Endometrial microvascular endothelial cells (primary cell): ENCODE data around the gene LRRC58. TPM values are rescaled to one million over a fixed set of nuclear protein-coding genes. Genes with fewer than 3 reads are reported as not detected.
"Not testable (repeated sequence)": the region's sequence is repeated elsewhere in the genome, so short reads cannot be mapped to it uniquely, and the experiment has no call there.

Experiments
- in situ Hi-C: cut with HindIII; loops from 2 replicates; pipeline ENCODE4 v1.10.0; 2017; ENCODE audit warnings: low sequenced_read_pairs, low pct_unique_long_range_greater_than_20kb; ENCODE audit errors: inconsistent ontology term
- total RNA-seq: library from RNA; depleted of rRNA; stranded (reverse); fragments of >200 nt; gene quantifications from one replicate; pipeline ENCODE4 v1.2.3, GENCODE V29; 2015; ENCODE audit errors: inconsistent ontology term

LRRC58 gene
- total RNA-seq, result 26.1 TPM

DNA sequence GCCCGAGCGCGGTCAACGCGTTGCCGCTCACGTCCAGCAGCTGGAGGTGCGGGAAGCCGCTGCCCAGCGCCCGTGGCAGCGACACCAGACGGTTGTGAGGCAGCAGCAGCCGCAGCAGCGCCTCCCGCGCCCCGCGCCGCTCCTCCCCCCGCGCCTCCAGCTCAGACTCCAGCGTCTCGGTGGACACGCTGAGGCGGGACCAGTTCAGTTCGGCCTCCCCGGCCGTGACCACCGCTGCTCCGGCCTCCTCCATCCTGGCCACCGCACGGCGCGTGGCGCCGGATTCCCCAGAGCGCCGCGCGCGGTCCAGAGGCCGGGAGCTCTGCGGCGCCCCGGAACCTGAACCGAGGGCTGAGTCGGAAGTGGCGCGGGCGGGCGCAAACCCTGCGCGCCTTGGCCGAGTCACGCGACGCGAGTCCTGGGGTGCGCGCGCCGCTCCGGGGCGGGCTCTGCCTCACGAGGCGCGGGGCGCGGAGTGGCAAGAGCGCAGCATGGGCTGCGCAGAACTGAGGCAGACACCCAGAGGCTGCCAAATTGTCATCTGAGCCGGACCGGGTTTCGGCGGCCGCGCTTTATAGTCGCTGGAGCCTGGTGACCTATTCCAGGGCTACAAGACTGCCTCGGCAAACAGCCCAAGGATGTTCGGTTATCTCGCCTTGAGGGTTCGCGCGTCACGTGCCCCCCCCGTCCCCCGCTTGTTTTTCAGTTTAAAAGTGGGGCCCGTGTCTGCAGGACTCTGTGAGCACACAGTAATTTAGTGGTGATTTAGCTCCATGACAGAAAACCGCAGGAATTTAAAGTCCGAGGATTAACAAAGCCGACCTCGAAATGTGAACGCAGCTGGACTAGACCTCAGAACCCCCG, at the start of gene LRRC58:
Gene LRRC58, minus strand, starts transcription at position 364 of the 864 bp plus-strand sequence. Its CDS starts 111 bp downstream, at position 253.
- in situ Hi-C loops, result no loop called here

DNA sequence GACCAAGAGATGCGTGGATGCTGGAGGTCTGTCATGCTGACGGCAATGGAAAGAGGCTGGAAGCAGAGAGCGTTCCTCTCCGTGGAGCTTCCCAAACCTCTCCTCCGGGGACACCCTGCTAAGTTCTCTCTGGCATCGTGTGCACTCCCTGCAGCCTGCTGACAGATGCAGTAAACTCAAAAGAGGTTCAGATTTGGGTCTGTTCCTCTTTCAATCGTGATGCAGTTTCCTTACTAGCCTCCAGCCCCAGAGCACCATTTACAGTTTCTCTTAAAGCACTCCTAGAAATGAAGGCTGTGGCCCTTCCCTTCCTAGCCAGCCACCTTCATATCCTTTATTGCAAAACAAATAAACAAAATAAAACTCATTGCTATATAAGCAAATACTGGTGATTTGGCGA, 47.3 kb upstream of the LRRC58 start:
- in situ Hi-C loops, result no loop called here

DNA sequence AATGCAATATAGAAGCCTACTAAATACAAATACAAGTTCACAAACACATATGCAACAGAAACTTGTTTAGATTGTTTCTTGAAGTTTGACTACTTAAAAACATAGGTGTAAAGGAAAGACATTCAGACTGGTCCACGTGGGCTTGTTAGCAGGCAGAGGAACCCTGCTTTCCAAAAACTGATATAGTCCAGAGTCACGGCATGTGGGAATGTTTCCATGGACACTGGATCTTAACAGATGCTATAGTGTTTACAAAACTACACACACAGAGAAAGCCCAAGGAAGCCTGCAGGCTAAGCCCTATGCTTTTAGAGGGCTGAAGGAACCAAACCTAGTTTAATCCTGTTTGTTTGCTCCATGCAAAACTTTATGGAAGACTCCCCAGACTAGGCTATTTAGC, 45.2 kb upstream of the LRRC58 start:
- in situ Hi-C loops, result no loop called here

DNA sequence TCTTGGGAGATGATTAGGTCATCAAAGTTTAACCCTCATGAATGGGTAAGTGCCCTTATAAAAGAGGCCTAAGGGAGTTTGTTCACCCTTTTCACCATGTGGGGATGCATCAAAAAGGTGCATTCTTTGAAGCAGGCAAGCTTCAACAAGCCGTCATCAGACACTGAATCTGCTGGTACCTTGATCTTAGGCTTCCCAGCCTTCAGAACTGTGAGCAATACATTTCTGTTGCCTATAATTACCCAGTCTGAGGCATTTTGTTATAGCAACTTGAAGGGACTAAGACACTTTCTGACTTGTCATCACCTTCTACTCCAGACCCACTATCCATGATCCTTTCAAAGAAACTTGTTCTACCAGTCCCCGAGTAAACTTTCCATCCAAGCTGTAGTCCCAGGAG, 44.6 kb upstream of the LRRC58 start:
- in situ Hi-C loops, result no loop called here

DNA sequence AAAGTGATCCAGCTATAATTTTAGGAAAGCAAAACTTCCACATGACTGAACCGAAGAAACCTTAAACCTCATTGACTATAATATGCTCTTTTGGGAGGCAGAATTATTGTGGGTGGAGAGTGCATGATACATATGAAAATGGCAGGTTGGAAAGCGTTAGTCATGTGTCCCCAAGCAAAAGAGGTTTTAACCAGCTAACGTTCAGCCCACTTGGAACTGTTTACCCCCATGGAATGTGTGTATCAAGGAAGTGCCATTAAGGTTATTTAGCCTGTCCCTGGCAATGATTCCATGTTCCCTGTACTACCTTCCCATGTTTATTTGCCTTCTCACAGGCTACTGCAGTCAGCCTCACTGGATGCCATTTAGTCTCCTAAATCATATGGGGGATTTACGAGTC, 44.1 kb upstream of the LRRC58 start:
- in situ Hi-C loops, result no loop called here

DNA sequence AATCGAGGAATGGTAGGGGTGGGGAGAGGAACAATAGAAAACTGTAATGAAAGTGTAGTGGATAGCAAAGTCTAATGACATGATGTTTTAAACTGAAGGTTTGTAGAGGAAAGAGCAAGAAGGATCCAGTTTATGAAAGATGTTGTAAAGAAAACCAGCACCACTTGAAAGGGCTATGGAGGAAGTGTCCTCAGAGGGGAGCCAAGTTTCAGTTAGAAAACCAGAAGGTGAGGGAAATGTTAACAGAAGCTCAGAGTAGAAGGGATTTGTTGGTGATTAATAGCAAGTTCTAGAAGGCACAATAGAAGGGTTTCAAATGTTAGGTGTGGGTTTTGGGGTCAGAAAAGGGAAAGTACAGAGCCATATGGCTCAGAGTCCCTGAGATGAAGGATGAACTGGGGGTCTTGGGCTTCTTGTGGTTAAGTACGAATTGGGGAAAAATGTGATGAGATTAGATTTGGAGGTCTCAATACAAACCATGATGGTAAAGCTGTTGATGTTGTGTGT, 33.8 kb upstream of the LRRC58 start:
- in situ Hi-C loops, result no loop called here

DNA sequence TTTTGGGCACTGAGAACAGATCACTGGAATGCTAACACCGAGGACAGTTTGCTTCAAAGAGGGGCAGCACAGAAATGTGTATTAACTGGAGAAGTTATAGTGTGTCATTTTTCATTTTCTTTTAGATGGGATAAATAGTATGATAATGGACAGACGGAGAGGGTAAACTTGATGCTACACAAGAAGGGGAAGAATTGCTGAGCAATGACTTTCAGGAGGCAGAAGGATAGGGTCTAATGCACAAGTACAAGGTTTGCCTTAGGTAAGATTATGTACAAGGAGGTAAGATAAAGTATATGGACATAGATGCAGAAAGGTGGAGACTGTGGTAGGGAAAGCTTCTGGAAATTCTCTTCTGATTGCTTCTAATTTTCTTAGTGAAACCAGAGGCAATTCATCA, 32.3 kb upstream of the LRRC58 start:
- in situ Hi-C loops, result no loop called here

DNA sequence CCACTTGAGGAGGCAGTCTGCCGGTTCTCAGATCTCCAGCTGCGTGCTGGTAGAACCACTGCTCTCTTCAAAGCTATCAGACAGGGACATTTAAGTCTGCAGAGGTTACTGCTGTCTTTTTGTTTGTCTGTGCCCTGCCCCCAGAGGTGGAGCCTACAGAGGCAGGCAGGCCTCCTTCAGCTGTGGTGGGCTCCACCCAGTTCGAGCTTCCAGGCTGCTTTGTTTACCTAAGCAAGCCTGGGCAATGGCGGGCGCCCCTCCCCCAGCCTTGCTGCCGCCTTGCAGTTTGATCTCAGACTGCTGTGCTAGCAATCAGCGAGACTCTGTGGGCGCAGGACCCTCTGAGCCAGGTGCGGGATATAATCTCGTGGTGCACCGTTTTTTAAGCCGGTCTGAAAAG, 28.8 kb upstream of the LRRC58 start:
- in situ Hi-C loops, result not testable (repeated sequence)

DNA sequence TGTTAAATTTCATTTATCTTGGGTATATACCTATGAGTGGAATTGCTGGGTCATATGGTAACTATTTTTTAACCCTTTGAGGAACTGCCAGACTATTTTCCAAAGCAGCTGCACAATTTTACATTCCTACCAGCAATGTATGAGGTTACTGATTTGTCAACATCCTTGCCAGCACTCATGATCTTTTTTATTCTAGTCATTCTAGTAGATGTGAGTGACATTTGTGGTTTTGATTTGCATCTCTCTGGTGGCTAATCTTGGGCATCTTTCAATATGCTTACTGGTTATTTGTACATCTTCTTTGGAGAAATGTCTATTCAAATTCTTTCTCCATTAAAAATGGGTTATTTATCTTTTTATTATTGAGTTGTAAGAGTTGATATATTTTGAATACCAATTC, 21.3 kb upstream of the LRRC58 start:
- in situ Hi-C loops, result no loop called here

DNA sequence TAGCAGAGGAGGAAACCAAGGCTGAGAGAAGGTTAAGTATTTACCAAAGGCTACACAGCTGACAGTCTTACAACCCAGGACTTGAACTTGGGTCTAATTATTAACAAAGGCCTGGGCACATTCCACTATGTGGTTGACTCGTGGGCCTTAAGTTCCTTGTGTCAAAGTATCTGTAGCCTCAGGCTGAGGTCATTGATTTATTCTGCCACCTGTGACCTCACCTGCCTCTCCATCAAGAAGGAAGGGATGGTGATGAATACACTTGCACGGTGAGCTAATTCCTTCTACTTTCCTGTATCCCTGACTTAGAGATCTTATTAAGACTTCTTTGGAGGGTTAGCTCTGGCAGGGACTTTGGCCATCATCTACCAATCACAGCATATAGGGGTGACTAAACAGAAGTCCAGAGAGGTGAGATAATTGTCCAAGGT, 19.9 kb upstream of the LRRC58 start:
- in situ Hi-C loops, result no loop called here

DNA sequence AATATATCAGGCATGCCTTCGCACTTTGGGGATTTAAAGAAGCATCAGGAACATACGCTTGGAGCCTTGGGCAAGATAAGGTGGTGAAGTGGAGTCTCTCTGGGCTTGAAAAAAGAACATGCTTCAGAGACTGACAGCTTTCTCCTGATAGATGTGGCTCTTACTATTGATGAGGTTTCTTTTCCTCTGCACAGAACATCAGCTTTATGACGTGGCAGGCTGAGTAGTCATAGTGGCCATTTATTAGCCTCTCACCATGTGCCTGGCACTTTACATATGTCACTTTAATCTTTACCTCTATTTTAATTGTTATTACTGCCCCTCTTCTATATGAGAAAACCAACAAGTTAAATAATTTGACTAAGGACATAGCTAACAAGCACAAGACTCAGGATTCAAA, 19.0 kb upstream of the LRRC58 start:
- in situ Hi-C loops, result no loop called here

DNA sequence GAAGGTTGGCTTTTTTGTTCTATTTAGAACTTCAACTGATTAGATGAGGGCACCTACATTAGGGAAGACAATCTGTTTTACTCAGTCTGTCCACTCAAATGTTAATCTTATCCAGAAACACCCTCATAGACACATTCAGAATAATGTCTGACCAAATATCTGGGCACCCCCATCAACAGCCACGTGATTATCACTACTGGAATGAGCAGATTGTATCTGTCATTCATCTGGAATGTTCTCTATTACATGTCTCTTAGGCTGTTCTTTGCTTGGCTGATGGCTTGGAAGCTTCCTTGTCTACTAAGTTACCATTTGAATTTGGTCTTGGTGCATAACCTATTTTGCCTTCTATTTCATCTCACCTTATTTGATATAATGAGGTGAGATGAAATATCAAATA, 15.7 kb upstream of the LRRC58 start:
- in situ Hi-C loops, result no loop called here

DNA sequence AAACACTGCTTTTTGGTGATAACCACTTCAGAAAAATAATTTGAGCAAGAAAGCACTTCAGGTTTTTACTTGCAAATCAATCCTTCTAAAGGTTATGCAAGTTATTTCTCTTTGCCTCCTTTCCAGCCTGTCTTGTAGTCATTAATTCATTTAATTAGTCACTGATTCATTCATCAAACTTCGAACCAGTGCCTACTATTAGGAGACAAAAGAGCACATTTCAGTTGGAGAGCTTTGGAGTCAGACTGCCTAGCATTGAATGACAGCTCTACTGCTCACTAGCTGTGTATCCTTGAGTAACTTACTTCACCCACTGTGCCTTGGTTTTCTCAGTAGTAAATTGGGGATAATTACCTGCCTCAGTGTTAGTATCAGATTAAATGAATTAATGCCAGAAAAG, 14.9 kb upstream of the LRRC58 start:
- in situ Hi-C loops, result no loop called here

DNA sequence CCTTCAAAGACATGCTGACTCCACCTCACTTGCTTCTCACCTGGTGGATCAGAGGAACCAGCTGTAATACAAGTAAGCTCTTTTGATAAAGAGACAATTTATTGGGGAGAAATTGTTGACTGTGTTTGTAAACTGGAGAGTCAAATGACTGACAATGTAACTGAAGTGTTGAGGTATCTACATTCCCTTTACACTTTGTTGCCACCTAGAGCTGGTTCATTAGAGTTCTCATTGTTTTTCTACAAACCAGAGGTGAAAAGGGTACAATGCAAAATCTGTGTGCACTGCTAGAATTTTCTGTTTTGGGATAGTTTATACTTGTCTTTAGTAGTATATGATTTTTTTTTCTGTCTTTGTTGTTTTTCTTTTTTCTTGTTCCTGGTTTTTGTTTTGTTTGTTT, 8.7 kb upstream of the LRRC58 start:
- in situ Hi-C loops, result no loop called here

DNA sequence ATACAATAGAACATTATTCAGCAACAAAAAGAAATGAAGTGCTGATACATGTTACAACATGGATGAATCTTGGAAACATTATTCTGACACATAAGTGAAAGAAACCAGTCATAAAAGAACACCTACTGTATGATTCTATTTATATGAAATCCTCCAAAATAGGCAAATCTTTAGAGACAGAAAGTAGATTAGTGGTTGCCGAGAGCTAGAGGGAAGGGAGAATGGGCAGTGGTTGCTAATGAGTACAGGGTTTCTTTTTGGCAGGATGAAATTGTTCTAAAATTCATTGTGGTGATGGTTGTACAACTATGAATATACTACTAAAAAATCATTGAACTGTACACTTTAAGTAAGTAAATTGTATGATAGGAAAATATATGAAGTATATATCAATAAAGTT, 6.3 kb upstream of the LRRC58 start:
- in situ Hi-C loops, result no loop called here

DNA sequence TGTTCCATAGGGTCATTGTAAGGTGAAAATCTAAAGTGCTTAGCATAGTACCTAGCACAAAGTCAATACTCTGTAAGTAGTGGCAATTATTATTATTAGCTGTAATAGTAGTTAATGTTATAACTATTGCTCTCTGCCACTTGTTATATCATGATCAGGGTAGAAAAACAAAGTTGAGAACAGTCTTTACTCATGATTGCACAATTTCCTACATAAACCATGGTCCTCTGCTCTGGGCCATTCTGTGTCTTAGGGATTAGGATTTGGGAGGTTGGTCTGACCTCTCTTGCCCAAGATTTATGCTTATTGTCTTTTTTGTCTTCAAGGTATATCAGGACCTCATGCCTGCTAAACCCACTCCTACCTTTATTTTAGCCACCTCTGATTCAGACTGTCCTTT, 4.3 kb upstream of the LRRC58 start:
- in situ Hi-C loops, result no loop called here

DNA sequence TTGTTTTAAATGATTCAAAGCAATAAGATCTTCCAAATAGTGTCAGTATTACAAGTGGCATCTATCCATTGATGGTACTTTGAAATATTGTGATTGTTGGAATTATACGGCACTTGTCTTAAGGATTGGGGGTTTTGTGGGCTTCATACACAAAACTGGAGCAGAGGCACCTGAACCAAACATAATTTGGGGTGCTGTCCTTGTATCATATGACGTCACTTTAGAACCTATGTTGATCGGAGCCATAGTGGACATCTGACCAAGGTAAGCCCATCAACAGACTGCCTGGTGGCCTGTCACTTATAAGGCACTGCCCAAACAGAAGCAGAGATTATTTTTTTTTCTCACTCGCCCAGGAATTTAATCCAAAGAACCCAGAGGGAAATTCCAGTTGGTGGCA, 2.9 kb upstream of the LRRC58 start:
- in situ Hi-C loops, result no loop called here

DNA sequence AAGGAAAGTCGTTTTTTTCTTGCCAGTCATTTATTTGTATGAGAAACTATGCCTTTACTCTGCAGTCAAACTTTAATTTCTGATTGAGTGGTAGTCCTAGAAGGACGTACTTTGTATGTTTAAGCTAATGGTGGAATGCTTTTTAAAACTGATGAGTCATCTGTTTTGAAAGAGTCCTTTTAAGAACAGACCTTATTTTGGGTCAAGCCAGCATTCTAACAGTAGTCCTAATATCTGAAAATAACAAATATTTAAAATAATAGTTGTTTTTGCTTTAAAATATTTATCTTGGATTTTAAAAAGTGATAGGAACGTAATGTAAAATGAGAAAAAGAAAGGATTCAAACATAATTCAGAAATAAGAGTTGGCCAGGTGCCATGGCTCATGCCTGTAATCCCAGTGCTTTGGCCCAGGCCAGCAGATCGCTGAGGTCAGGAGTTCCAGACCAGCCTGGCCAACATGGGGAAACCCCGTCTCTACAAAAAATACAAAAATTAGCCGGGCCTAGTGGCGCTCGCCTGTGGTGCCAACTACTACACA, 1.3 kb upstream of the LRRC58 start:
- in situ Hi-C loops, result no loop called here

DNA sequence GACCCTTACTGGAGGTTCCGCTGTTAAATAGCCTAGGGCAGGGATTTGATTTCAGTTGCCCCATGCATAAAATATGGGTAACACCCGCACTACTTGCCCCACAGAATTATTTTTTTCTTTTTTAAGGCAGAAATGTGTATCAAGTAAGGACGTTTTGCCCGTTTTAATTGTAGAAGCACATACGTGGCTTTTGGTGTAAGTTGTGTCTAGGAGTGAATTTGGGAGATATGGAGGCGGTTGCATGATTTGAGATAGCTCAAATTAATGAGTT, 636 bp upstream of the LRRC58 start:
- in situ Hi-C loops, result no loop called here

DNA sequence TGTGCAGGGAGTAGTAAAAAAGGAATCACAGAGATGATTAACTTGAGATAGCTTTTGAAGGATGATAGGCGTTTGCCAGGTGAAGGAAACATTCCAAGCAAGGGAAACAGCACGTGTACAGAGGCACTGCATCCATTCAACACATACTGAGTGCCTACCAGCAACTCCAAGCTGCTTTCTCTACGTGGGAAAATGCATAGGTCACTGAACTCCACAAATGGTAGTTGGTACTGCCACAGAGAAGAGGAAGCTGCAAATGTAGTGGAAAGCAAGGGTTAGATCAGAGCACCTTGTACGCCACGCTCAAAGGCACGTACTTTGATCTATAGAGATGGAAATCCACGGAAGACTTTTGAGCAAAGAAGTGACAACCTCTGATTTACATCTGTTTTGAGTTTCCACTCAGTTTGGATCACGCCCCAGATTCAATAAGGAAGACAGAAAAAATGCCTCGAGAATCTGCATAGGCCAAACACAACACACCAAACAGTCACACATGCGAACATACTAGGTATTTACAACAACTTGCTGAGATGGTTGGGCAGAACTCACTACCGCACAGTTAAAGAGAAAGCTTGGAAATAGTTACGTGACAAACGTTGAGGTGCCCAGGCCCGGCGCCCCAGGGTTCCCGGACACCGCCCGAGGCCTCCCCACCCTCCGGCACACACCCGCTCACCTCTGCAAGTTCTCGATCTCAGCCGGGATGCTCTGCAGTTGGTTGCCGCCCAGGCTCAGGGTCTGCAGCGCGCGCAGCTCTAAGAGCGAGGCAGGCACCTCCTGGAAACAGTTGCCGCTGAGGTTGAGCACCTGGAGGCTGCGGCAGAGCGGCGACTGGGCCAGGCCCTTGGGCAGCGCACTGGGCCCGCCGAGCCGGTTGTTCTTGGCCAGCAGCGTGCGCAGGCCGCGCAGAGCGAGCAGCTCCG, 826 bp downstream of the LRRC58 start:
- in situ Hi-C loops, result no loop called here
